ELF-1 (cell line): ENCODE measurements around the gene GCKR.

ENCODE experiments used
- DNase-seq: peaks from one replicate; pipeline ENCODE4 v3.0.0-alpha.2; 2016; ENCODE audit warnings: low read depth, low spot score

Gene GCKR

DNA sequence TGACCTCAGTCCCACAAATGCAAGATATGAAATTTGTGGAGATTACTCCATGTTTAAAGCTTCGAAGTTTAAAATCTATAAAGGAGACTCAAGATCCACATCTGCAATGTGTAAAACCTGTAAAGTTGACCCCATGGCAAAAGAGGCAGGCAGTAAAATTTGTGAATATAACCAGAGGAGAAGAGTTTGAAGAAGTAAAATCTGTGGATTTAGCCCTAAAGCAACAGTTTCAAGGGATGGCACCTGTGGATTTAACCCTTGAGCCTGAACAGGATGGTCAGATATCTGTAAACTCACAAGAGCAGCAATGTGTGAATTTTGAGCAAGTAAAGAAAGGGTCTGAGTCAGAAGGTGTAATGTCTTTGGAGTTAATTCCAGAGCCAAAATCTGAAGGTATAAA is 75.0 kb downstream of the GCKR start:
- DNase-seq, result no peak

DNA sequence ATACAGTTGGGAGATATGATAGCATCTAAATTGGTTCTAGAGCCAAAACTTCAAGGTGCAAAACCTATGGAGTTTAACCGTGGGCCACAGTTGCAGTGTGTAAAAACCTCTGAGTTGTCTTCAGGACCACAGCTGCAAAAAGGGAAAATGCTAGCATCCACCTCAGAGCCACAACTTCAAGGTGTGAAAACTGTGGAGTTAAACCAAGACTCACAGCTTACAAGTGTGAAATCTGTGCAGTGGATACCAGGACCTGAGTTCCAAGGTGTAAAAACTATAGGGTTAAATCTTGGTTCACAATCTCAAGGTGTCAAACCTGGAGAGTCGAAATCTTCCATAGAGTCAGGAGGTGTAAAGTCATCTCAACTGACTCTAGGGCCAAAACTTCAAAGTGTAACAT is 75.8 kb downstream of the GCKR start:
- no peak for DNase-seq

DNA sequence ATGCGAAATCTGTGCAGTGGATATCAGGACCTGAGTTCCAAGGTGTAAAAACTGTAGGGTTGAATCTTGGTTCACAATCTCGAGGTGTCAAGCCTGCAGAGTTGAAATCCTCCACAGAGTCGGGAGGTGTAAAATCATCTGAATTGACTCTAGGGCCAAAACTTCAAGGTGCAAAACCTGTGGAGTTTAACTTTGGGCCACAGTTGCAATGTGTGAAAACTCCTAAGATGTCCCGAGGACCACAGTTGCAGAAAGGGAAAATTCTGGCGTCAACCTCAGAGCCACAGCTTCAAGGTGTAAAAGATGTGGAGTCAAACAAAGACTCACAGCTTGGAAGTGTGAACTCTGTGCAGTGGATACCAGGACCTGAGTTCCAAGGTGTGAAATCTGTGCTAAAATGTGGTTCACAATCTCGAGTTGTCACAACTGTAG is 76.4 kb downstream of the GCKR start:
- no peak for DNase-seq
